Posterior cingulate gyrus (tissue), 11 donors: ENCODE measurements around the gene ALK.

Experiments
- DNase-seq, 10 donors: peaks; one replicate each; pipeline versions ENCODE4 v3.0.0 to v3.0.0-alpha.2; 2020 to 2021; ENCODE audit warnings: mixed read lengths in 3 of 10
- intact Hi-C: fragments of 100-400 bp; cut with DNase I; formaldehyde crosslinking; loops from one replicate; pipeline ENCODE4 v1.15.1; 2023

The ALK gene

DNA sequence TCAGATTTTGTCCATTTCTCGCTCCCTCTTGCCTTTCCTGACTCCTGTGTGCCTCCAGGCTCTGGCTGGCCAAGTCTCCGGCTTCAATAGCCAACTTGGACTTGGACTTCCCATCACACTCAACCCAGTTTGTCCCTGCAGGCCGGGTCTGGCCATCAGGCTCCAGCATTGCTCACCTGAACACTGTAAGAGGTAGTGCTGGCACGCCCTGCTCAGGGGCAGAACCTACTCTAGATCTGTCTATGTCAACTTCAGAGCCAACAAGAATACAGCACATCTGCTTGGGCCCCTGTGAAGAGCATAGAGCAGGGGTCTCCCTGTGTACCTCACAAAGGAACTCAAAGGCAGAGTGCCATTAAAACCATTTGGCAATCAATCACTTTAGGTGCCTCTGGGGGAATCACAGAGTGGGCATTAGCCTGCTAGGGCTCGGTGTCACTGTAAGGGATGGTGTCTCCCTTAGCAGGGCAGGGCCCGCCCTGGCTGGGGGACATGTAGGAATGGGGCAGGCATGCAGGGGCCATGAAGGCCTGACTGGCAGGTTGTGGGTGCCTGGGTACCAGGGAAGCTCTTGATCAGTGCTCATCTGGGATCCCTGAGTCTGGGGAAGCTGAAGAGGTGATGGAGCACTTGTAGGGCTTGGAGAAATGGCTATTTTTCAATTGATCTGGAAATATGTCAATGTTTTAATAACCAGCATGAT is 480.3 kb downstream of the ALK start:
- DNase-seq = no peak
- intact Hi-C loops = no loop called here

DNA sequence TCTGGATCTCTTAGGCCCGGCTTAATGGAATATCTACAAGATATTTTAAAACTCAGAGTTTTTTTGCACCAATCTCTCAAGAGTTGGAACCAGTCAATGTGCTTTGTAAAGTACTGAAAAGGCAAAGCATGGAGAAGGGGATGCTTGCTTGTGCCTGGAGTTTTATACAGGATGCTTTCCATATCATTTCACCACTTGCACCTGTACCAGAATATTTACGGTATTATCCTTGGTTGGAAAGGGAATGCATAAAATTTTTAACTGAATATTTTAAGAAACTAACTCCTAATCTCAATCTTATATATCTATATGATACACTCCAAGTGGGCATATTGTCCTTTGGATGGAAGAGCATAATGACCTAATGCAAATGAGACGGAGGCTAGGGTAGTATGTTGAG is 487.5 kb downstream of the ALK start:
- intact Hi-C loops = no loop called here
- DNase-seq = no peak

DNA sequence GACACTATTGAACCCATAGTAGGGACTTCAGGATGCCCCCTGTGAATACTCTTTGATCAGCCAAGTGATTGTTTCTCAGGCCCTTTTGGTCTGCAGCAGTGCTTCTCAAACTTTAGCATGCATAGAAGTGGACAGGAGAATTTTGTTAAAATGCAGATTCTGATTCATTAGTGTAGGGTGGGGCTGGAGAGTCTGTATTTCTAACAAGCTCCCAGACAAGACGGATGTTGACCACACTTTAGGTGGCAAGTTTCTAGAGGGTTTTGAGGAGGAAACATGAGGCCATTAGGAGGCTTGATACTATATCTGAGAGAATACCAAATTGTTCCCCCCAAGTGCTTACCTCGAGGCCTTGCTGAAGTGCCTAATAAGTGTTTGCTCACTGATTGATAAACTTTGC is 488.3 kb downstream of the ALK start:
- no peak for DNase-seq

DNA sequence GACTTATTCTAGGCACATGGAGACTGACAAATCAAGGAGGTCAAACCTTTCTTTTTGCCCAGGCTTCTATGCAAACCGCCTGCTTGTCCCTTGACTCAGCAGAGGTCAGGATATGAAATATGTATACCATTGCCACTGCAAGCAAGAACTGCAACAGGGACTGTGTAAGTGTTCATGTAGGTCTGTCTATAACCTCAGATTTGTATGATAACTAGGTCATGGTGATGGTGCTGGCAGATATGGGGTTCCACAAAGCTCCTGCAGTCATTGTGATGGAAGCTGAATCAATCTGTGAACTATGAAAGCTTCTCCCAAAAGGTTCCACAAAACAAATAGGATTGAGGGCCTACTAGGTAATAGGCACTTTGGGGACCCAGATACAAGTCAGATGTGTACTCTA is 489.9 kb downstream of the ALK start:
- intact Hi-C loops = no loop called here
- DNase-seq = no peak

More for the DNA sequence above, 488.3 kb downstream of the ALK start:
- intact Hi-C loops = no loop called here

DNA sequence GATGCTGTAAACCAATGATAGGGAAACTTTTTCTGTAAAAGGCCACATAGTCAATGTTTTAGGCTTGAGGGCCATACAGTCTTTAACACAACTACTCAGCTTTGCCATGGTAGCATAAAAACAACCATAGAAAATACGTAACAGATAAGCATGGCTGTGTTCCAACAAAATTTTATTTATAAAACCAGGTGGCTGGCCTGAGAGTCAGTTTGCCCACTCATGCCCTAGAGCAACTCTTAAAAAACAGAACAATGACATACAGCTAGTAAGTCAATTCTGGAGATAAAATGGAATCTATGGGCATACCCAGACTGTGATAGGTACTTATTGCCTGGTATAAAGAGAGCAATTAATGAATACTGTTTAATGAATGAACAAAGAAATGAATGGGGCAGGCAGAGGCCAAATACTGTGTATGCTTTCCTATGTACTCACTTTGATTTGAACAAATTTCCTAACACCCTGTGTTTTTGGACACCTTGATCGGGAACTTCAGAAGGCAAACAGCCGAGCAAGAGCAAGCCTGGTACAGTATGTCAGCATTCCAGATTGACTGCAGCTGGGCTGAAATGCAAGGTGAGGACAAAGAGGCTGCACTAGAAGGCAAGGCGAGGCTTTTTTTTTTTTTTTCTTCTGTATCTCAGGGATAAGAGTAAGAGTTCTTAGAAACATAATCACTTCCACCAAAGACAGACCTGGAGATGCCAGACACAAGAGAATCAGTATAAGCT is 490.8 kb downstream of the ALK start:
- no peak for DNase-seq
- intact Hi-C loops = no loop called here

DNA sequence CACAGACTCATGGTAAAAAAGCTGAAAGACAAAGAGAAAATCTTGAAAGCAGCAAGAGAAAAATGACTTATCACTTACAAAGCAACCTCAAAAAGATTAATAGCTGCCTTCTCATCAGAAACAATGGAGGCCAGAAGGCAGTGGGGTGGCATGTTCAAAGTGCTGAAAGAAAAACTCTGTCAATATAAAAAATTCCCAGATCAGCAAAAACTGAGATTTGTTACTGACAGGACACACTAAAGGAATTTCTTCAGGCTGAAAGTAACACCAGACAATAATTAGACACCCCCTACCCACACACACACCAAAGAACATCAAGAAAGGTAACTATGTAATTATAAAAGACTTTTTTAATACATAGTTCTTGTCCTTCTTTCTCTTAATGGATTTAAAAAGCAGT is 495.0 kb downstream of the ALK start:
- DNase-seq = no peak

DNA sequence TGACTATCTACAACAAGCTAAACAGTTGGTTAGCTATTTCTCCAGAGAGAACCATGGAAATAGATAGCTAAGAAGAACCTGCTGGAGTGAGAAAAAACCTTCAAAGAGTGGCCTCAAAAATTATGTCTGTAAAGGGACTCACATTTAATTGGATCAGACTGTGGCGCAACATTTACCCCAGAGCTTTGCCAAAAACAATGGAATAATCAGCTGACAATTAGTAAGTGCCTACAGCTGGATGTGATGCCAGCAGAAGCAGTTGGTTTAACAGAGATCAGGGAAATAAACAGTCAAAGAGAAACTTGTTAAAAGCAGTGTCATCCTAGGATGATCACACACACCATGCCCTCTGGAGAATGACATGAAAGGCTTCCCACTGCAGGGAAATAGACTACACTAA is 495.5 kb downstream of the ALK start:
- intact Hi-C loops = no loop called here

More for the DNA sequence above, 495.0 kb downstream of the ALK start:
- intact Hi-C loops = no loop called here

DNA sequence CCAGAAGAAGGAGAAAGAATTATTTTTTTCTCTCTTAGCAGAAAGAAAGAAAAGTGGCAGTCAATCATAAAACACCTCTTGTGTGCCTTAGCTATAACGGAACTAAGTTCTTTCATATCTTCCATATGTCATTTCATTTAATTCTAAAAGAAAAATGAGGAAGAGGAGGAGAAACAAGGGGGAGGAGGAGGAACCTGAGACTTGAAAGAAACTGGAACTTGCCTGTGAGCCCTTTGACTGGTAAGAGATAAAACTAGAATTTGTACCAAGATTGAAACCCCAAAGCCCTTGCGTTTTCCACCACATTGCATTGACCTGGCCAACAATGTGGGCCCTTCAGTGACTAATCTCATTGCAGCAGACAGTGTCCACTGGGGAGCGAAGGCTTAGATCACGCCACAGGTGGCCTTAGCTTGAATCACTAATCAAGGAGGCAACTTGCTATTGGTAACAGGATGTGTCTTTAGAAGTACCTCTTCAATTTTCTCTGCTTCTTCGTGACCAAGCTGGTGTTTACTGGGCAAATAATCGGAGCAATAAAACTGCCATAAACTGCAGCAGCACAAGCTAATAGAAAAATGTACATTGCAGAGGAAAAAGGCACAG is 498.2 kb downstream of the ALK start:
- intact Hi-C loops = no loop called here
- DNase-seq = no peak

More for the DNA sequence above, 495.5 kb downstream of the ALK start:
- no peak for DNase-seq

DNA sequence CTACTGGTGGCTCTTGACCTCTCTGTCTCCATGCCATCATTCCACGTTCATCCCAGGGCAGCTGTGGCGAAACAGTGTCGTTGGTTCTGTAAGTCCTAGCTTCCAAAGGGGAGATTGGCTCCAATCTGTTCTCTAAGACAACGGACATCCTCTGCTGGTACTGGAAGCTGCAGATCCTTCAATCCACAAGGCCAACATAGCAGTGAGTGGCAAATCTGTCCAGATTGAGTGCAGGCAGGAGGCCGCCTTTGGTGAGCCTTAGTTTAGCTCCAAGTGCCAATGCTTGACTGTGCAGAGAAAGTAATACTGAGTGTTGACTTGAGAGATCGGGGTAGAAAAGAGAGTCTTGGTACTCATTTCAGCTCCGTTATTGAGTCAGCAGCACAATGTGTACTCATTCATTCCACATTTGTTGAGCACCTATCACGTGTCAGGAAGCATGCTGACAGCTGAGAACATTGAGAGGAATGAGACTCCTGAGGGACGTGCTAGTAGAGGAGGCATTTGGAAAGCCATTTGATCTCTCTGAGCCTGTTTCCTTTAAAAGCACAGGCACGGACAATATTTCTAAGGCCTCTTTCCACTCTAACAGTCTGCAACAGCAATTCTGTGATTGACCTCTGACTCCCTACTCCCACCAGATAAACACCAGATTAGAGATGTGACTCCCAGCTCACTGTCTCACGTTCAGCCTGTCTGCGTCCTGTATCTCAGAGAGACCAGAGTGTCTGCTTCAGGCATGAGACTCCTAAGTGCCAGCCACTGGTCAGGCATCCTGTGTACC is 500.2 kb downstream of the ALK start:
- intact Hi-C loops = no loop called here
- no peak for DNase-seq

DNA sequence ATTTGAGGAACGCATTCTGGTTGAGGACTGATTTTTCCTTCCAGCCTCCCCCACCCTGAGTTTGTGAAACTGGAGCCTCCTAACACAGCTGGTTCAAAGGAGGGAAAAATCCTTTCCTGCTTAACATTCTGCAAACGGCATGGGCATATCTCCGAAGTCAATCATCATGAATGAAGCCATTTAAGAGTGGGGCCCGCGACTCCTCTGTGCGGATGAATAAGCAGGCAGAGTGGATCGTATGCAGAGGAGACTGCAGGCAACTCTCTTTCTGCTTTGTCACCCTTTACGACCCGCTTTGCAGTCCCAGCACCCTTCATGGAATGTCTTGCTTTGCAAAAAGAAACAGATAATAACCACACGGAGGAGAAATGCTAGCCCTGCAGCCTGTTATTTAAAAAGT is 500.9 kb downstream of the ALK start:
- intact Hi-C loops = no loop called here
- DNase-seq = no peak

DNA sequence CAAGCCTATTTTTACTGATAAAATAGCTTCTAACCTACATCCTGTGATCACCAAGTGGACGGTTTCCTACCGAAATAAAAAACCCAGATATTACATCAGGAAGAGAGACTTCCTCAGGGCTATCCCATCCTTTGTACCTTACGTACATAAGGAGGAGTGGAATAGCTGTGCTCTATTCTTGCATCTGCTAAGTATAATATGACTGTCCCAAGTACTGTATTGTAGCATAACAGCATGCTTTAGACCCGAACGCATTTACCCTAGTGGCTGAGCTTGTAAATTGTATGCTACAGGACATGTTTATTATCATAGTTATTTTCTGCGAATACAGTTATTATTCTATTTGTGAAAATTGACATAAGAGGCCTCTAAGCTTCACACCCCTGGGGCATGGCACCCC is 503.8 kb downstream of the ALK start:
- intact Hi-C loops = no loop called here
- no peak for DNase-seq

DNA sequence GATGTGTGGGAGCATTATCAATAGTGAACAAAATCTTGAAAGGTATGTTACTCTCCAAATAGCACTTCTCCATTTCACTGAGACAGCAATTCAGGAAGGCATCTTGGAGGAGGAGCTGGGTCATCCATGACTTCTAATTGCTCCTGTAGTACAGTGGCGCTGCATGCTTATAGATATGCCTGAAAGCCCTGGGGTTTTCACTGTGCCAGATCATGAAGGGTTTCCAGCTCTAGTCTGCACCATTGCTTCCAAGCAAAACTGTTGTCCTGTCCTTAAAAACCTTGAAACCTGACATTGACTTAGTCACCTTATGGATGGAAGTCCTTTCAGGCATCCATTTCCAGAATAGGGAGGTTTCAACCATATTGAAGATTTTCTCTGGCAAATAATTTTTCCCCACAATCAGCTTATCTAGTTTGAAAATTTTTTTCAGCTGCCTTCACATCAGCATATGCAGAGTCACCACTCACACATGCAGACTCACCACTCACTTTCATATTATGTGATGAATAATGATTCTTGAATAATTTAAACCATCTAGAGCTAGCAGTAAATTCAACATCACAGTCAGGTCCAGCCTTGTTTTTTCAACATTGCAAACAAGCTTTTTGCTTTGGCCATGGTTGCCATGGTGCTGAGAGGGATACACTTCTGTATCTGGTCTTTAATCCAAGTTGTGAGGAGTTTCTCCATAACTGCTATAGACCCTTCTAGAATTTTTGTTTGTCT is 509.0 kb downstream of the ALK start:
- DNase-seq = no peak
- intact Hi-C loops = no loop called here

DNA sequence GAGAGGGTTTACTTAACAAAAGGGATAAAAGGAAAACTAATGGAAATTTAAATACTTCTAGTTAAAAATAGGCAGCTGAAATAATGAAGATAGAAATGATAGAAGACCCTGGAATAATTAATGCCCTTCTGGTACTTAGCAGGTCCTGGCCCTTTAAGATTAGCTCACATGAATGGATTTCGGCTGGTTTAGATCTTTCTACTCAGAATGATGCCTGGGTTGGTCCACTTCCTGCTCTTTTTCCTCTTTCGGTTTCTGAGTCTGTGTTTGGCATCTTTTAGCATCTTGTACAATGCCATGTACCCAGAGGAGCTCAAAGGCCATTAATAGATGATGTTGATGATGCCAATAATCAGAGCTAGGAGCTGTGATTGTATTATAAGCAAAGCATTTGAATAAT is 515.7 kb downstream of the ALK start:
- no peak for DNase-seq
- intact Hi-C loops = no loop called here

DNA sequence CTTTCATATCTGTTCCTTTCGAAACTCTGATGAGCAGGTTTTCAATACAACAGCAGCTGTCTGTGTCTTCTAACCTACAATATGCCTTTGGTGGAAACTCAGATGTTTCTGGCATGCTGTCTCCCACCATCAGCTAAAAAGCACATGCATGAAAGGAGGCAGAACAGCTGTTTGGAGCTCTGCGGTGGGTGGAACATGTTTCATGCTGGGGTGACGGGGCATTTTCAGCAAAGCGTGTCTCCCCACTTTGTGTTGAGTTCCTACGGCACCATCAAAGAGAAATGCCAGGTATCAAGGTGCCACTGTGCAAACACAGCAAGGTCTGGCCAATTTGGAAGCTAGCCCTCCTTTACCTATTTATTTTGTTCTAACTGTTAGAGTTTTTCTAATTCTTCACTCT is 516.1 kb downstream of the ALK start:
- intact Hi-C loops = no loop called here
- no peak for DNase-seq

DNA sequence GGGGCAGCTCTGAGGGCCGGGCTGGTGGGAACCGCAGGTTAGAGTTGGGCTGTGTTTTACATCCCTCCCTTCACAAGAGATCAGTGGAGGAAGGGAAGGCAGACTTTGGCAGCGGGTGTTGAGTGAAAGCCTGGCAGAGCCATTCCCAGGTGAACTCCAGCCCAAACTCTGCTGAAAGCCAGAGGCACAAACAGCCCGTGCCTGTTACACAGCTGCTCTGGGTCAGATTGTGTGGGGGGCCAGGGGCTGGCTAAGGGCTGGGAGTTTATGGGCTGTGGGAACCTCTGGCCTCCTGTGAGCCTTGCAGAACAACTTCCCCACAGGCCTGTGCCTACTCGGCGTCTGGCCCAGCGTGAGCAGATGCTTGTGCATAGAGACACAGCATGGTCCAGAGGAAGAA is 519.4 kb downstream of the ALK start:
- intact Hi-C loops = no loop called here
- no peak for DNase-seq

DNA sequence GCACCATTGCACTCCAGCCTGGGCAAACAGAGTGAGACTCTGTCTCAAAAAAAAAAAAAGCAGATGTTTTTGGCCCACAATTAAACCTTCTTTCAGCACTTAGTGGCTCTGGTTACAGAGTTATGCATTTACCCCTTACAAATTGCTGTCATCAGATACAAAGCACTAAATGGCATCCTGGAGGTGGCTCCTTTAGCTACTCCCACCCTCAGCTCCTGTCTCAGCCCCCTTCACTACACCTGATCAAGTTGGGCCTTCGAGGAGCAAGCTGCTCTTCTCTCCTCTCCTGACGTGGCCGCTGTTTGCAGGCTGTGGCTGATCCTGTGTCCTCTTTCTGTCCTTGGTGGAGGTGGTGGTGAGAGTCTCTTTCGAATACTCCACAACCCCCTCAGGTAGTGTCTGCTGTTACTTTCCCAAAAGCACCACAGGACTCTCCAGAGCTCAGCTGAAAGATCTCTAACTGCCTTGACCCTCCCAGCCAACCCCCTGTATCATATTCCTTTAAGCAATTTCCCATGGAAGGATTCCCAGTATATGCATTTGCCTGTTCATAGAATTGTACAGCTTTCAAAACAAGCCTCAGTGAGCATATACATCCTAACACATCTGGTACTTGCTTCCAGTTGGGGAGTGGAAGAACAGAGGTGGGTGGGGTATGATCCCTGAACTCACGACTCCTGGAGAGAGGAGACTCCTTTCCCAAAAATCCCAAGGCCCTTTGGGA is 520.3 kb downstream of the ALK start:
- DNase-seq = no peak
- intact Hi-C loops = no loop called here

DNA sequence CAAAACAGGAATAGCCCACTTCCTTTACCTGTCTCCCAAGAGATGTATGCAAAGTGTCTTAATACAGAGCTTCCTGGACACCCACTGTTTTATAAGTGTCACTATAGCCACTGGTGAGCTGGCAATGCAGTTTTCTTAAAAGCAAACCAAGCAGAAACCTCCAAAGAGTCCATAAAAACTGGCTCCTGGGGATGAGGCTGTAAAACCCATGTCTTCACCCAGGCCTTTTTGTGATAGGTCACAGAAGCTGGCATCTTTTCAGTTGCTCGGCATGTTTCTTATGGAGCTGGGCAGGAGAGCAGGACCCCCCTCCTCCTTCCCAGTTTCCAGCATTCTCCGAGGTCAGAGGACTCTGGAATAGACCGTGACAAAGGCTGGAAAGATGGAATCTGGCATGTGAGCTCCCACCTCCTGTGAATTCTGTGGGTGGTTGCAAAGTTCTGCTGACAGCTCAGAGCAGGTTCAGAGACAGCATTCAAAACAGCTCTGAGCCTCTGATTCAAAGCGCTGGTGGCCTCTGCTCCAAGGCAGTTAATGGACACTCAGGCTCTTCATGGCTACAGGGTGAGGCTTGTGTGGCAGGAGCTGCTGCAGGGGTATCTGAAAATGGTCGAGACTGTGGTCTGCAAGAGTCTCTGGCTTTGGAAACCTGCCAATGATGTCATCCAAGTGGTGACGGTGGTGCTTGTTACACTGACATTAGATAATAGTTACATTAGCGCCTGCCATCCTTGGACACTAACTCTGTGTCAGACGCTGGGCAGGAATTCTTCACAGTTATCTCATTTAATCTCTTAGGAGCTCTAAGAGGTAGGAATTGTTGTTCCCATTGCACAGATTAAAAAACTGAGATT is 522.8 kb downstream of the ALK start:
- intact Hi-C loops = no loop called here
- DNase-seq = no peak

DNA sequence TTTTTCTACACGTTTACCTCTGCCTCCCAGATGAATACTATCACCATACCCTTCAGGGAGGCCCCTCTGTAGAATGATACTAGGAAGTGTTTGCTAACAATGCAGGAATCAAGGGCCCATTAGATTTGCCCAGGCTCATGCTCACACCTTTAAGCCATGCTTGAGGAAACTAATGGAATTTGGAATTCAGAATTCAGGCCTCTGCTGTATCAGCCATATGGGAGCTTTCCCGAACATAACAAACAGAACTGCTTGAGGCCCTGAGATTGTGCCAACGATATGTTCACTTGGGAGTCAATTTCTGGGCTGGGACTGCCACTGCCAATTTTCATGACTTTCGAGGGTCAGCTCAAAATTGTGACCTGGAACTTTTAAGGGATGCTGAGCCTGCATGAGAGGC is 523.7 kb downstream of the ALK start:
- no peak for DNase-seq

DNA sequence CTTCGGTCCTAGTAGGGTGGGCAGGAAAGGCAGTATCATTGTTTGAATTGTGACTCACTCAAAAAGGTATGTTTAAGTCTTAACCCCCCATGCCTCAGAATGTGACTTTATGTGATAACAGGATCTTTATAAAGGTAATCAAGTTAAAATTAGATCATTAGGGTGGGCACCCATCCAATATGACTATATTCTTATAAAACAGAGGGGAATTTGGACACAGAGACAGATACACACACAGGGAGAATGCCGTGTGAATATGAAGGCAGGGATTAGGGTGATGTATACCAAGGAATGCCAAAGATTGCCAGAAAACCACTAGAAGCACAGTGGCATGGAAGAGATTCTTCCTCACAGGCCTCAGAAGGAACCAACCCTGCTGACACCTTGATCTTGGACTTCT is 524.3 kb downstream of the ALK start:
- DNase-seq = no peak
- intact Hi-C loops = no loop called here

More for the DNA sequence above, 523.7 kb downstream of the ALK start:
- intact Hi-C loops = no loop called here
